Measurements from ENCODE around the gene SLC38A5.
"Not testable (repeated sequence)": the region's sequence is repeated elsewhere in the genome, so short reads cannot be mapped to it uniquely, and the experiment has no call there.

The SLC38A5 gene

DNA sequence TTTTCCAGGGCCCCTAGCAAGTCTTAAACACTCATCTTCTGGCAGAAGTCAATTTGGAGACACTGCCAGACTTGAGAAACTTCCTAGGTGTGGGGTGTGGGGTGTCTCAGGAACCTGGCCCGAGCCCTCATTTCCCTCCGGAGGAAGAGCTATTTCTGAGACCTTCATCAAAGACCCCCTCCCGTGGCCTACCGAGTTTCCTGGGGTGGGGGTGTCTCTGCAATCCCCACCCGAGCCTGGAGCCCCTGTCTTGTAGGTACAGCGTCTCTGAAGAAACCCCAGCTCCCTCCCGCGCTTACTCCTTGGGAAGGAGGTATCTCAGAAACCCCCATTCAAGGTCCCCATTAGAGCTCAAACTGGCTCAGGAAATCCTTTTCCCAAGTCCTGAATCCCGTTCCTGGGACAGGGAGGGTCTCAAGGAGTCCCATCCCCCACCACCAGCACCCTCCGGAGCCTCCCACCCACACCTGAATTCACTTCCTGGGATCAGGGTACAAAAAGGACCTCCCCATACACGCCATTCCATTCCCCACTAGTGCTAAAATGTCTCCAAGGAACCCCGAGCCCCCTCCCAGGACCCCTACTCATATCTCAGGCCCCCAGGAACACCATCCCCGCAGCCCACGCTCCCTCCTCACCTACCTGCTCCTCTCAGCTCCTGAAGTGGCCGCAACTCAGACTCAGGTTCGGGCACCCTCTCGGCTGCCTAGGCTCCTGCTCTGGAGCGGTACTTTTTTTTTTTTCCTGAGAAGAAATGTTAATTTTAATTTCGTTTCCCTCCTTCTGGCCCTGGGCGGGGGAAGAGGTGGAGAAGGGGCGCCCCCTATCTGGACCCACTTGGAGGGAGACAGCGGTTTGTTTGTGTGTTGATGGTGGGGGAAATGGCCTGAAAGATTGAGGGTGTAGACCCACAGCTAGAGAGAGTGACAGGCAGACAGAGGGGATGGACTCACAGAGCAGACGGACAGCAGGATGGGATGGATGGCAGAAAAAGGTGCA, 1.1 kb downstream of the SLC38A5 start:
- DNase-seq (ENCODE audit: low read depth in 2 of 3, low spot score in 2 of 3), result no peak

DNA sequence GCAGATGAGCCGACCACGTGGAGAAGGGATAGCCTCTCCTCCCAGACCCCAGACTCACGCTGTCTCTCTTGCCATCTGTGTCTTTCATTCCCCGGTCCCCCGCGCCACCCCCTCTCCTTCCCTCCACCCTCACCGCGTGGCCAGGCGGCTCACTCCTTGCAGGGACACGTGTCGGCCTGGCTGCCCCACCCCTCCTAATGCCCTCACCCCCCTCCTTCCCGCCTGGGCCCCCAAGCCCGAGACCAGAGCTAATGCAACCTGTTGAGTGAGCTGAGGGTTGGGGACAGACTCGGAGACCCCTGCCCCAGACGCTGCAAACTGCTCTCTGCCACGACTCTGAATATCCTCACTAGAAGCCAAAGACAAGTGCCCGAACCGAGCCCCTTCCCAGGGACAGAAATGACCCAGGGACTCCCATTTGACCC, 1.8 kb downstream of the SLC38A5 start:
- DNase-seq (ENCODE audit: low read depth in 2 of 3, low spot score in 2 of 3), result no peak

GRCh38 chrX:48467281-48467761, 2.7 kb downstream of the SLC38A5 start:
- DNase-seq (ENCODE audit: low read depth in 2 of 3, low spot score in 2 of 3), result no peak

GRCh38 chrX:48466696-48467095, 3.4 kb downstream of the SLC38A5 start:
- no peak for DNase-seq (ENCODE audit: low read depth in 2 of 3, low spot score in 2 of 3)

GRCh38 chrX:48465336-48465933, 4.6 kb downstream of the SLC38A5 start:
- no peak for DNase-seq (ENCODE audit: low read depth in 2 of 3, low spot score in 2 of 3)

DNA sequence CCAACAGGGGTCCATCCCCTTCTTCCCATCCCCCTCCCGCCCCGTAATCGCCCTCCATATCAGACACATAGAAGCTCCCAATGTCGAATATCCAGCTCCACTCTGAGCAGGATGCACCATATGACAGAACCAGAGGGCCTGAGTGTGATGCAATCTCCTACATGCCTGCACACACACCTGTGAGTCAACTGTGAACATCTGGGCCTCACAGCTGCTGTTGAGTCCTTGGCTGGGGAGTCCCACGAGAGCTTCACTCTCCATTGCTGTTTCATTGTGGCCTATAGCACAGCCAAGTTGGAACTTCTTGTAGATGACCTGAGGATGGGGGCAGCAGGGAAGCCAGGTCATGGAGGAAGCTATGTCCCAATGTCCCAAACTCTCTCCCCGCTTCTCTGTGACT, 8.2 kb downstream of the SLC38A5 start:
- DNase-seq (ENCODE audit: low read depth in 2 of 3, low spot score in 2 of 3), result no peak

- no peak for DNase-seq (ENCODE audit: low read depth in 2 of 3, low spot score in 2 of 3)
Measured at GRCh38 chrX:48460606-48461005, 9.5 kb downstream of the SLC38A5 start.

DNA sequence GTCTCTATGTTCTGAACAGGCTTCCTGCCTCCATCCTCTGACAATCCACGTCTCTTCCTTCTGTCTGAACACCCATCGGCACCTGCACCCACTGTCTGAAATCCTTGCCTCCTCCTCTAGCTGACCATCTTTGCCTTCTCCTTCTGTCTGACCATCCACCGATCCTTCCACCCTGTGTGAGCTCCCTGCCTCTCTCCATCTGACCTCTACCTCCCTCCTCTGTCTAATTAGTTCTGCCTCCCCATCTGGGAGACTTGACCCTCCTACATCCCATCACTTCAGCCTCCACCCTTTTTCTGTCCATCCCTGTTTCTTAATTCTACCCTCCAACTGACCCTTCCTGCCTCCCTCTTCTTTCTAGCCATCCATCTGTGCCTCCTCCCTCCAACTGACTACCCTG, 10.0 kb downstream of the SLC38A5 start:
- no peak for DNase-seq (ENCODE audit: low read depth in 2 of 3, low spot score in 2 of 3)

DNA sequence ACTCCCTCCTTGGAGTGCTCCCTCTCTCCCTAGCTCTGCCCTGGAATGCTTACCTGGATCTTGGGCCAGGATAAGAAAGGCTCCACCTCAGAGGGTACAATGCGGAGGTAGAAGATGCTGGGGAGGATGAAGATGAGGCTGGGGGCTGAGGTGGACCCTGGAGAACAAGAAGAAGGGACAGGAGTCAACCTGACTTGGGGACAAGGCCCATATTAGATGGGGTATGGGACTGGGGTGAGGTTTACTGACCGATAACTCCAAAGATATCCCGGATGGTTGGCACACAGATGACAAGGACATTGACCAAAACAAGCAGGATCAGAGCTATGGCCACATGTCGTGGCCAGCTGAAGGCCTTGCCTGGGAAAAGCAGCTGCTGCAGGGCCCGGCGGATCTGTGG, 10.6 kb downstream of the SLC38A5 start:
- DNase-seq (ENCODE audit: low read depth in 2 of 3, low spot score in 2 of 3), result no peak

DNA sequence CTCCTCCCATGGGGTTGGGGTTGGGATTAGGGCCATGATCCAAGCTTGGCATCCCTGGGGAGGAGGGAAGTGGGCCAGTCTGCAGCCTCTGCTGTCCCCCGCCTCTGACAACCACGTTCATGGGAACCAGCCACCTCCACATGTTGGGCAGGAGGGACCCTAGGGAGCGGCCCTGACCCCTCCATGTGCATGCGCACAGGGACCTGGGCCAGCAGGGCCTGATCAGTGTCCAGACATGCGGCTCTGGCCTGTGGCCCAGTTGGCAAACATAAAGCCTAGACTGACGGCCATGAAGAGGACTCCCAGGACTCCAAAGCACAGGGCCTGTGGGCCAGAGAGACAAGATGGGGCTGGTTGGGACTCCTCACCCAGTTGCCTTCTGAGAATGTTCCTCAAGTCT, 11.3 kb downstream of the SLC38A5 start:
- DNase-seq (ENCODE audit: low read depth in 2 of 3, low spot score in 2 of 3), result no peak

DNA sequence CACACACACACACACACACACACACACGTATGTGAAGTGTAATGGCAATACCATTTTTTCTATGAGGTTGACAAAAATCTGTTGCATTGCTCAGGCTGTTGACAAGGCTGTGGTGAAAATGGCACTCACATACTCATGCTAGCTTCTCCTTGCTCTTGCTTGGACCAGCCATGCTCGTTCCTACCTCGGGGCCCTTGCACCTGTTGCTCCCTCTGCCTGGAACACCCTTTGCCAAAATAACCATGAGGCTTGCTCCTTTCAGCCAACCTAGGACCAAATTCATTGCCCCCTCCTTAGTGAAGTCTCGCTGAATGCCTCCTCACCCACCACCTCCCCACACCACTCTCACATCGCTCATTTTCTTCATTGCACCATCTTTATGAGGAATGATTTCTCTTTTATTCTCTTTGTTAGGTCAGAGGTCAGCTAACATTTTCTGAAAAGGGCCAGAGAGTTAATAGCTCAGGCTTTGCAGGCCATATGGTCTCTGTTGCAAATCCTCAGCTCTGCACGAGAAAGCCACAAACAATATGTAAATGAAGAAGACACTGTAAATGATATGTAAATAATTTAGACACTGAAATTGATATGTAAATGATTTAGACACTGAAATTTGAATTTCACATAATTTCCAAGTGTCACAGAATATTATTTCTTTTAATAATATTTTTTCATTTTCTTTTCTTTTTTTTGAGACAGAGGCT, 13.3 kb downstream of the SLC38A5 start:
- DNase-seq (ENCODE audit: low read depth in 2 of 3, low spot score in 2 of 3), result no peak

DNA sequence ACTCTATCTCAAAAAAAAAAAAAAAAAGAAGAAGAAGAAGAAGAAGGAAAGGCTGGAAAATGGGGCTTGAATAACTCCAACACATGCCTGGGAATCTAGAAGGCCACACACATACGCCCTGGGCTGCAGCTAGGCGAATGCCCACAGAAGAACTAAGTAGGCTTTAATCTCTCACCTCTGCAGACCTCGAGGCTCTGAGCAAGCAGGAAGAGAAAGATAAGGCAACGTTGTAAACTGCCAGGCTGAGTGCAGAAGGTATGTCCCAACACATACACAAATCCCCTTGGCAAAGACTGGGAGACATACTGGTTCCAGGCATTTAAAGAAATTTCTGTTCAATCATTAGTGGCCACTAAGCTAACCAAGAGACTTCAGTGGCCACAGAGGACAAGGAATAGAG, 18.4 kb downstream of the SLC38A5 start:
- no peak for DNase-seq (ENCODE audit: low read depth in 2 of 3, low spot score in 2 of 3)

- DNase-seq (ENCODE audit: low read depth in 2 of 3, low spot score in 2 of 3), result no peak
Measured at GRCh38 chrX:48450076-48450475, 20.0 kb downstream of the SLC38A5 start.

GRCh38 chrX:48447201-48447600, 22.9 kb downstream of the SLC38A5 start:
- DNase-seq (ENCODE audit: low read depth in 2 of 3, low spot score in 2 of 3), result not testable (repeated sequence)

GRCh38 chrX:48433713-48434112, 36.3 kb downstream of the SLC38A5 start:
- DNase-seq (ENCODE audit: low read depth in 2 of 3, low spot score in 2 of 3), result not testable (repeated sequence)

GRCh38 chrX:48430166-48430565, 39.9 kb downstream of the SLC38A5 start:
- DNase-seq (ENCODE audit: low read depth in 2 of 3, low spot score in 2 of 3), result not testable (repeated sequence)

- DNase-seq (ENCODE audit: low read depth in 2 of 3, low spot score in 2 of 3), result not testable (repeated sequence)
Measured at GRCh38 chrX:48429606-48430005, 40.5 kb downstream of the SLC38A5 start.

DNA sequence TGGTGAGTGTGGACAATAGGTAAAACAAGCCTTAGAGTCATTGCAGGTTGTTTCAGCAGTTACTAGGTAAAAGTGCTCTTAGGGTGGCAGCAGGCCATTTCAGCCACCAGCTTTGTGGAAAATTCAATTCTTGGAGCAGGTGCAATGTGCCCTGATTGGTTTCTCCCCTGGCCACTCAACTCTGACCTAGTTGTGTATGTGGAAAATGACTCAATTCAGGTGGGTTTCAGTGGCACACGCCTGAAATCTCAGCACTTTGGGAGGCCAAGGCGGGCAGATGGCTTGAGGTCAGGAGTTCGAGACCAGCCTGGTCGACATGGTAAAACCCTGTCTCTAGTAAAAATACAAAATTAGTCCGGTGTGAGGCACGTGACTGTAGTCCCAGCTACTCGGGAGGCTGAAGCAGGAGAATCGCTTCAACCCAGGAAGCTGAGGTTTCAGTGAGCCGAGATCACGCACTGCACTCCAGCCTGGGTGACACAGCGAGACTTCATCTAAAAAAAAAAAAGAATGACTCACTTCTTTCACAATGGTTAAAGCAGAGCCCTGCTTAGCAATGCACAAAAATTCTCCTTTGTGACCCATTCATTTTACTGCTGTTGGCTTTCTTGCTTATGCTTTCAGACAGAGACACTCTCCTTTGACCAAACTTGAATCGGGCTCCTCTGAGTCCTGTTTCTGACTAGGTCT, 42.9 kb downstream of the SLC38A5 start:
- DNase-seq (ENCODE audit: low read depth in 2 of 3, low spot score in 2 of 3), result not testable (repeated sequence)

- DNase-seq (ENCODE audit: low read depth in 2 of 3, low spot score in 2 of 3), result not testable (repeated sequence)
Measured at GRCh38 chrX:48411860-48412259, 58.2 kb downstream of the SLC38A5 start, which contains the start of gene SSX4B. Gene SSX4B, minus strand, starts transcription at chrX:48411960. Its CDS starts 588 bp downstream, at chrX:48411372.

All from activated CD8-positive, alpha-beta memory T cell treated with anti-CD3 and anti-CD28 coated beads for 48 hours (primary cell).